ENCODE results near the gene TACC2. TPM values are rescaled to one million over a fixed set of nuclear protein-coding genes. Genes with fewer than 3 reads are reported as not detected.
"Not testable (repeated sequence)": the region's sequence is repeated elsewhere in the genome, so short reads cannot be mapped to it uniquely, and the experiment has no call there.

Gene TACC2
- total RNA-seq, 5 donors from 2014 or later (not counting 1 experiment from before 2014, with no cell fraction given) = 0.46 to 0.70 (median 0.60) TPM; not detected in 2

GRCh38 chr10:121983852-121984251, 5.1 kb upstream of the TACC2 start:
- ChIA-PET CTCF (no interaction called here), POLR2A (no interaction called here)
- no peak overlapping the region for H3K4me3 Mint-ChIP-seq
- H3K4me1 Mint-ChIP-seq = no peaks in the 10 kb centered on the region
- no peaks in the 10 kb centered on the region for H3K9me3 ChIP-seq
- no peak for ATAC-seq (replicated peaks in 1 of 4)
- no peak for DNase-seq
- peaks cover 0 to 10% of the 10 kb centered on the region in 2 experiments for H3K27me3 ChIP-seq (replicated peaks in 1 of 2; ENCODE audit: control insufficient read depth in 2 of 2, extremely low read depth in 1 of 2, insufficient read depth in 2 of 2, low read length in 1 of 2)
- H3K9me3 Mint-ChIP-seq = peaks cover 15 to 22% (median 21%) of the 10 kb centered on the region in 3 donors
- 93% methylated on average over 5 of the region's 5 CpGs for WGBS (ENCODE audit: insufficient coverage)
- no peak overlapping the region for H3K4me3 ChIP-seq (ENCODE audit: control insufficient read depth in 1 of 2, extremely low read depth in 1 of 2, low read length in 1 of 2)
- no peak overlapping the region for H3K27ac ChIP-seq (ENCODE audit: low read length)
- H3K36me3 Mint-ChIP-seq = peaks cover 12% of the 10 kb centered on the region
- no peaks in the 10 kb centered on the region for H3K4me1 ChIP-seq (ENCODE audit: control insufficient read depth in 1 of 2, extremely low read depth in 1 of 2, insufficient read depth in 2 of 2, low read length in 2 of 2)
- H3K36me3 ChIP-seq (ENCODE audit: control insufficient read depth in 2 of 2, extremely low read depth in 1 of 2, insufficient read depth in 1 of 2, low read length in 1 of 2) = no peaks in the 10 kb centered on the region
- H3K27me3 Mint-ChIP-seq = peaks cover 17 to 19% of the 10 kb centered on the region in 2 donors
- H3K27ac Mint-ChIP-seq = no peak overlapping the region

- H3K9me3 Mint-ChIP-seq = peaks cover 15 to 22% (median 21%) of the 10 kb centered on the region in 3 donors
- CTCF ChIA-PET = interaction anchor here in 1 of 2 donors (0.7 kb wide), 1 partner anchor 482 kb away, joined by 6 read pairs; no protein-coding TSS in a partner anchor
- H3K4me3 ChIP-seq (ENCODE audit: control insufficient read depth in 1 of 2, extremely low read depth in 1 of 2, low read length in 1 of 2) = no peak overlapping the region
- no peak overlapping the region for H3K27ac ChIP-seq (ENCODE audit: low read length)
- no peaks in the 10 kb centered on the region for H3K36me3 ChIP-seq (ENCODE audit: control insufficient read depth in 2 of 2, extremely low read depth in 1 of 2, insufficient read depth in 1 of 2, low read length in 1 of 2)
- H3K4me1 ChIP-seq (ENCODE audit: control insufficient read depth in 1 of 2, extremely low read depth in 1 of 2, insufficient read depth in 2 of 2, low read length in 2 of 2) = no peaks in the 10 kb centered on the region
- H3K27ac Mint-ChIP-seq = no peak overlapping the region
- 100% methylated on average over 1 of the region's 2 CpGs for WGBS (ENCODE audit: insufficient coverage)
- no peaks in the 10 kb centered on the region for H3K4me1 Mint-ChIP-seq
- no peak overlapping the region for H3K4me3 Mint-ChIP-seq
- ATAC-seq (replicated peaks in 1 of 4) (no peak), DNase-seq (no peak)
- peaks cover 12% of the 10 kb centered on the region for H3K36me3 Mint-ChIP-seq
- no peaks in the 10 kb centered on the region for H3K9me3 ChIP-seq
- H3K27me3 ChIP-seq (replicated peaks in 1 of 2; ENCODE audit: control insufficient read depth in 2 of 2, extremely low read depth in 1 of 2, insufficient read depth in 2 of 2, low read length in 1 of 2) = peaks cover 0 to 12% of the 10 kb centered on the region in 2 experiments
- peaks cover 17 to 19% of the 10 kb centered on the region in 2 donors for H3K27me3 Mint-ChIP-seq
- POLR2A ChIA-PET = interaction anchor here in 1 of 2 donors (0.5 kb wide), 1 partner anchor 952 kb away, joined by 3 read pairs; no protein-coding TSS in a partner anchor
Measured at GRCh38 chr10:121984463-121984862, 4.5 kb upstream of the TACC2 start.

GRCh38 chr10:121990015-121990677, 1.2 kb downstream of the TACC2 start:
- ATAC-seq (replicated peaks in 1 of 4) (no peak), DNase-seq (no peak)
- Histone ChIP-seq H3K4me1 (ENCODE audit: control insufficient read depth in 1 of 2, extremely low read depth in 1 of 2, insufficient read depth in 2 of 2, low read length in 2 of 2) (no peaks in the 10 kb centered on the region), H3K27ac (ENCODE audit: low read length) (no peak overlapping the region), H3K9me3 (no peaks in the 10 kb centered on the region), H3K36me3 (ENCODE audit: control insufficient read depth in 2 of 2, extremely low read depth in 1 of 2, insufficient read depth in 1 of 2, low read length in 1 of 2) (no peaks in the 10 kb centered on the region), H3K4me3 (ENCODE audit: control insufficient read depth in 1 of 2, extremely low read depth in 1 of 2, low read length in 1 of 2) (no peak overlapping the region), H3K27me3 (replicated peaks in 1 of 2; ENCODE audit: control insufficient read depth in 2 of 2, extremely low read depth in 1 of 2, insufficient read depth in 2 of 2, low read length in 1 of 2) (peaks cover 0 to 20% of the 10 kb centered on the region in 2 experiments)
- Mint-ChIP-seq H3K9me3 (peaks cover 0 to 5% (median 4%) of the 10 kb centered on the region in 3 donors), H3K27ac (no peak overlapping the region), H3K4me1 (peaks cover 0 to 6% (median 5%) of the 10 kb centered on the region in 3 donors), H3K4me3 (no peak overlapping the region), H3K36me3 (no peaks in the 10 kb centered on the region), H3K27me3 (peaks cover 28% of the 10 kb centered on the region in 2 donors)
- ChIA-PET CTCF (no interaction called here), POLR2A (no interaction called here)
- 29% methylated on average over 1 of the region's 9 CpGs for WGBS (ENCODE audit: insufficient coverage)

- H3K4me1 Mint-ChIP-seq; H3K36me3 ChIP-seq (ENCODE audit: control insufficient read depth in 2 of 2, extremely low read depth in 1 of 2, insufficient read depth in 1 of 2, low read length in 1 of 2); H3K4me3 Mint-ChIP-seq; CTCF ChIA-PET; H3K9me3 ChIP-seq; H3K4me1 ChIP-seq (ENCODE audit: control insufficient read depth in 1 of 2, extremely low read depth in 1 of 2, insufficient read depth in 2 of 2, low read length in 2 of 2); H3K4me3 ChIP-seq (ENCODE audit: control insufficient read depth in 1 of 2, extremely low read depth in 1 of 2, low read length in 1 of 2); H3K27ac ChIP-seq (ENCODE audit: low read length); POLR2A ChIA-PET; H3K27ac Mint-ChIP-seq; H3K36me3 Mint-ChIP-seq; ATAC-seq (replicated peaks in 1 of 4); H3K9me3 Mint-ChIP-seq; DNase-seq: not testable (repeated sequence)
- no CpG with 5 or more reads among the region's 4 CpGs for WGBS (ENCODE audit: insufficient coverage)
- H3K27me3 ChIP-seq (replicated peaks in 1 of 2; ENCODE audit: control insufficient read depth in 2 of 2, extremely low read depth in 1 of 2, insufficient read depth in 2 of 2, low read length in 1 of 2) = peaks cover 0 to 25% of the 10 kb centered on the region in 2 experiments
- peaks cover 32 to 40% of the 10 kb centered on the region in 2 donors for H3K27me3 Mint-ChIP-seq
Measured at GRCh38 chr10:121991727-121992126, 2.8 kb downstream of the TACC2 start.

- WGBS (ENCODE audit: insufficient coverage) = 60% methylated on average over 1 of the region's 10 CpGs
- H3K27ac ChIP-seq (ENCODE audit: low read length) = no peak overlapping the region
- DNase-seq (no peak), ATAC-seq (replicated peaks in 1 of 4) (no peak)
- Mint-ChIP-seq H3K9me3 (peaks cover 0 to 1% (median 0%) of the 10 kb centered on the region in 3 donors), H3K27me3 (peaks cover 24 to 28% of the 10 kb centered on the region in 2 donors), H3K27ac (no peak overlapping the region), H3K4me3 (no peak overlapping the region), H3K36me3 (no peaks in the 10 kb centered on the region), H3K4me1 (peaks cover 0 to 6% (median 5%) of the 10 kb centered on the region in 3 donors)
- POLR2A ChIA-PET = no interaction called here
- H3K4me1 ChIP-seq (ENCODE audit: control insufficient read depth in 1 of 2, extremely low read depth in 1 of 2, insufficient read depth in 2 of 2, low read length in 2 of 2) = no peaks in the 10 kb centered on the region
- H3K4me3 ChIP-seq (ENCODE audit: control insufficient read depth in 1 of 2, extremely low read depth in 1 of 2, low read length in 1 of 2) = no peak overlapping the region
- no peaks in the 10 kb centered on the region for H3K36me3 ChIP-seq (ENCODE audit: control insufficient read depth in 2 of 2, extremely low read depth in 1 of 2, insufficient read depth in 1 of 2, low read length in 1 of 2)
- H3K9me3 ChIP-seq = no peaks in the 10 kb centered on the region
- CTCF ChIA-PET = no interaction called here
- peaks cover 0 to 26% of the 10 kb centered on the region in 2 experiments for H3K27me3 ChIP-seq (replicated peaks in 1 of 2; ENCODE audit: control insufficient read depth in 2 of 2, extremely low read depth in 1 of 2, insufficient read depth in 2 of 2, low read length in 1 of 2)
Measured at GRCh38 chr10:121994429-121994941, 5.5 kb downstream of the TACC2 start.

- peaks cover 20 to 23% of the 10 kb centered on the region in 2 donors for H3K27me3 Mint-ChIP-seq
- Histone ChIP-seq H3K4me1 (ENCODE audit: control insufficient read depth in 1 of 2, extremely low read depth in 1 of 2, insufficient read depth in 2 of 2, low read length in 2 of 2) (no peaks in the 10 kb centered on the region), H3K36me3 (ENCODE audit: control insufficient read depth in 2 of 2, extremely low read depth in 1 of 2, insufficient read depth in 1 of 2, low read length in 1 of 2) (no peaks in the 10 kb centered on the region), H3K27ac (ENCODE audit: low read length) (no peak overlapping the region), H3K9me3 (no peaks in the 10 kb centered on the region), H3K27me3 (replicated peaks in 1 of 2; ENCODE audit: control insufficient read depth in 2 of 2, extremely low read depth in 1 of 2, insufficient read depth in 2 of 2, low read length in 1 of 2) (peaks cover 0 to 22% of the 10 kb centered on the region in 2 experiments), H3K4me3 (ENCODE audit: control insufficient read depth in 1 of 2, extremely low read depth in 1 of 2, low read length in 1 of 2) (no peak overlapping the region)
- ChIA-PET POLR2A (no interaction called here), CTCF (interaction anchor here in 1 of 2 donors (0.6 kb wide), 1 partner anchor 1059 kb away, joined by 3 read pairs; no protein-coding TSS in a partner anchor)
- DNase-seq (no peak), ATAC-seq (replicated peaks in 1 of 4) (no peak)
- H3K4me3 Mint-ChIP-seq = no peak overlapping the region
- no peaks in the 10 kb centered on the region for H3K4me1 Mint-ChIP-seq
- peaks cover 15 to 34% (median 16%) of the 10 kb centered on the region in 3 donors for H3K9me3 Mint-ChIP-seq
- no peak overlapping the region for H3K27ac Mint-ChIP-seq
- 80% methylated on average over 3 of the region's 6 CpGs for WGBS (ENCODE audit: insufficient coverage)
- no peaks in the 10 kb centered on the region for H3K36me3 Mint-ChIP-seq
Measured at GRCh38 chr10:121998462-121998861, 9.5 kb downstream of the TACC2 start.
